Central memory CD8-positive, alpha-beta T cell (primary cell): ENCODE data around the gene CDC42BPB.

Source experiments
- ATAC-seq: fragments of 150-1000 bp; cut with Tn5 transposase; replicated peaks from 2 replicates; pipeline ENCODE4 v1.10.0; 2022; ENCODE audit warnings: mild to moderate bottlenecking, moderate FRiP score, moderate number of reproducible peaks; ENCODE audit not compliant: poor library complexity, severe bottlenecking; ENCODE audit errors: extremely low read depth
- DNase-seq, 2 donors: peaks; one replicate each; pipeline ENCODE4 v3.0.0; 2021; ENCODE audit warnings: low spot score in 2 of 2
- H3K27ac Mint-ChIP-seq: one replicate; pipeline ENCODE4 v1.8.0; 2022; ENCODE audit warnings: low read depth, mild to moderate bottlenecking, moderate library complexity, mixed read lengths
- H3K27me3 Mint-ChIP-seq: one replicate; pipeline ENCODE4 v1.8.0; 2022; ENCODE audit warnings: mixed read lengths
- H3K36me3 Mint-ChIP-seq: one replicate; pipeline ENCODE4 v1.8.0; 2022; ENCODE audit warnings: mild to moderate bottlenecking, moderate library complexity, mixed read lengths; ENCODE audit not compliant: insufficient read depth
- H3K4me1 Mint-ChIP-seq: one replicate; pipeline ENCODE4 v1.8.0; 2022; ENCODE audit warnings: mixed read lengths
- H3K4me3 Mint-ChIP-seq: one replicate; pipeline ENCODE4 v1.8.0; 2022; ENCODE audit warnings: mild to moderate bottlenecking, moderate library complexity, mixed read lengths
- H3K9me3 Mint-ChIP-seq: one replicate; pipeline ENCODE4 v1.8.0; 2022; ENCODE audit warnings: mixed read lengths

The CDC42BPB gene

GRCh38 chr14:103073876-103074728, 16.8 kb upstream of the CDC42BPB start:
- H3K9me3 Mint-ChIP-seq, result no peaks in the 10 kb centered on the region
- ATAC-seq, result no peak
- DNase-seq, result no peak
- peaks cover 24% of the 10 kb centered on the region for H3K27me3 Mint-ChIP-seq
- no peaks in the 10 kb centered on the region for H3K4me1 Mint-ChIP-seq
- H3K27ac Mint-ChIP-seq, result no peak overlapping the region
- H3K36me3 Mint-ChIP-seq, result no peaks in the 10 kb centered on the region
- no peak overlapping the region for H3K4me3 Mint-ChIP-seq

GRCh38 chr14:103073367-103073875, 16.1 kb upstream of the CDC42BPB start:
- no peak overlapping the region for H3K4me3 Mint-ChIP-seq
- H3K9me3 Mint-ChIP-seq, result no peaks in the 10 kb centered on the region
- H3K27me3 Mint-ChIP-seq, result peaks cover 30% of the 10 kb centered on the region
- no peak overlapping the region for H3K27ac Mint-ChIP-seq
- H3K4me1 Mint-ChIP-seq, result no peaks in the 10 kb centered on the region
- H3K36me3 Mint-ChIP-seq, result no peaks in the 10 kb centered on the region
- no peak for DNase-seq
- ATAC-seq, result no peak

GRCh38 chr14:103072595-103073366, 15.4 kb upstream of the CDC42BPB start:
- DNase-seq (no peak), ATAC-seq (no peak)
- no peaks in the 10 kb centered on the region for H3K36me3 Mint-ChIP-seq
- peaks cover 32% of the 10 kb centered on the region for H3K27me3 Mint-ChIP-seq
- no peak overlapping the region for H3K4me3 Mint-ChIP-seq
- H3K9me3 Mint-ChIP-seq, result no peaks in the 10 kb centered on the region
- no peaks in the 10 kb centered on the region for H3K4me1 Mint-ChIP-seq
- no peak overlapping the region for H3K27ac Mint-ChIP-seq

- Mint-ChIP-seq H3K27me3 (peaks cover 32% of the 10 kb centered on the region), H3K36me3 (no peaks in the 10 kb centered on the region), H3K9me3 (no peaks in the 10 kb centered on the region), H3K27ac (no peak overlapping the region), H3K4me1 (no peaks in the 10 kb centered on the region), H3K4me3 (no peak overlapping the region)
- no peak for DNase-seq
- ATAC-seq, result no peak
Measured at GRCh38 chr14:103071544-103072251, 14.3 kb upstream of the CDC42BPB start.

- ATAC-seq (no peak), DNase-seq (no peak)
- Mint-ChIP-seq H3K4me1 (no peaks in the 10 kb centered on the region), H3K9me3 (no peaks in the 10 kb centered on the region), H3K4me3 (no peak overlapping the region), H3K27ac (no peak overlapping the region), H3K27me3 (peaks cover 32% of the 10 kb centered on the region), H3K36me3 (no peaks in the 10 kb centered on the region)
Measured at GRCh38 chr14:103070971-103071542, 13.7 kb upstream of the CDC42BPB start.

GRCh38 chr14:103070263-103070885, 13.0 kb upstream of the CDC42BPB start:
- no peak for ATAC-seq
- no peaks in the 10 kb centered on the region for H3K4me1 Mint-ChIP-seq
- no peaks in the 10 kb centered on the region for H3K9me3 Mint-ChIP-seq
- H3K27me3 Mint-ChIP-seq, result peaks cover 32% of the 10 kb centered on the region
- no peak overlapping the region for H3K27ac Mint-ChIP-seq
- no peak overlapping the region for H3K4me3 Mint-ChIP-seq
- no peak for DNase-seq
- H3K36me3 Mint-ChIP-seq, result no peaks in the 10 kb centered on the region

- Mint-ChIP-seq H3K27ac (no peak overlapping the region), H3K27me3 (peaks cover 32% of the 10 kb centered on the region), H3K36me3 (no peaks in the 10 kb centered on the region), H3K4me1 (no peaks in the 10 kb centered on the region), H3K9me3 (no peaks in the 10 kb centered on the region), H3K4me3 (no peak overlapping the region)
- ATAC-seq (no peak), DNase-seq (no peak)
Measured at GRCh38 chr14:103068351-103069073, 11.2 kb upstream of the CDC42BPB start.

- H3K4me1 Mint-ChIP-seq, result no peaks in the 10 kb centered on the region
Measured at GRCh38 chr14:103067231-103067954, 10.0 kb upstream of the CDC42BPB start.

GRCh38 chr14:103066399-103066798, 9.1 kb upstream of the CDC42BPB start:
- ATAC-seq, result no peak
- Mint-ChIP-seq H3K36me3 (no peaks in the 10 kb centered on the region), H3K9me3 (no peaks in the 10 kb centered on the region), H3K27me3 (peaks cover 31% of the 10 kb centered on the region), H3K4me1 (no peaks in the 10 kb centered on the region), H3K27ac (no peak overlapping the region), H3K4me3 (no peak overlapping the region)
- DNase-seq, result no peak

More at GRCh38 chr14:103067231-103067954, 10.0 kb upstream of the CDC42BPB start:
- ATAC-seq, result no peak
- DNase-seq, result no peak
- Mint-ChIP-seq H3K27me3 (peaks cover 32% of the 10 kb centered on the region), H3K27ac (no peak overlapping the region), H3K4me3 (no peak overlapping the region), H3K36me3 (no peaks in the 10 kb centered on the region), H3K9me3 (no peaks in the 10 kb centered on the region)

GRCh38 chr14:103065861-103066260, 8.5 kb upstream of the CDC42BPB start:
- no peak overlapping the region for H3K27ac Mint-ChIP-seq
- no peaks in the 10 kb centered on the region for H3K9me3 Mint-ChIP-seq
- ATAC-seq (no peak), DNase-seq (no peak)
- H3K4me3 Mint-ChIP-seq, result no peak overlapping the region
- H3K4me1 Mint-ChIP-seq, result no peaks in the 10 kb centered on the region
- no peaks in the 10 kb centered on the region for H3K36me3 Mint-ChIP-seq
- peaks cover 26% of the 10 kb centered on the region for H3K27me3 Mint-ChIP-seq

GRCh38 chr14:103064978-103065377, 7.6 kb upstream of the CDC42BPB start:
- H3K36me3 Mint-ChIP-seq, result no peaks in the 10 kb centered on the region

More at GRCh38 chr14:103064978-103065377, 7.6 kb upstream of the CDC42BPB start:
- Mint-ChIP-seq H3K27ac (no peak overlapping the region), H3K9me3 (no peaks in the 10 kb centered on the region), H3K4me3 (no peak overlapping the region), H3K27me3 (peaks cover 23% of the 10 kb centered on the region), H3K4me1 (no peaks in the 10 kb centered on the region)
- DNase-seq (no peak), ATAC-seq (no peak)
